Osteocyte (in vitro differentiated cells): Measurements from ENCODE around the gene FAM3A. TPM values are rescaled to one million over a fixed set of nuclear protein-coding genes. Genes with fewer than 3 reads are reported as not detected.

Experiments
- DNase-seq: peaks from one replicate; pipeline ENCODE4 v3.0.0; 2021; ENCODE audit warnings: mixed read lengths; ENCODE audit not compliant: unreplicated experiment; ENCODE audit errors: extremely low spot score
- H3K27ac Mint-ChIP-seq: one replicate; pipeline ENCODE4 v1.8.0; 2021; ENCODE audit warnings: mild to moderate bottlenecking, mixed read lengths; ENCODE audit not compliant: unreplicated experiment
- H3K27me3 Mint-ChIP-seq: one replicate; pipeline ENCODE4 v1.8.0; 2021; ENCODE audit warnings: mixed read lengths; ENCODE audit not compliant: unreplicated experiment
- H3K36me3 Mint-ChIP-seq: one replicate; pipeline ENCODE4 v1.8.0; 2021; ENCODE audit warnings: mixed read lengths; ENCODE audit not compliant: unreplicated experiment
- H3K4me1 Mint-ChIP-seq: one replicate; pipeline ENCODE4 v1.8.0; 2021; ENCODE audit warnings: mixed read lengths; ENCODE audit not compliant: unreplicated experiment
- H3K4me3 Mint-ChIP-seq: one replicate; pipeline ENCODE4 v1.8.0; 2021; ENCODE audit warnings: mild to moderate bottlenecking, moderate library complexity, mixed read lengths; ENCODE audit not compliant: unreplicated experiment
- H3K9me3 Mint-ChIP-seq: one replicate; pipeline ENCODE4 v1.8.0; 2021; ENCODE audit warnings: mixed read lengths; ENCODE audit not compliant: unreplicated experiment
- CTCF ChIP-seq: fragments of 200-600 bp; sonication (generic); IDR thresholded peaks from 2 replicates; pipeline ENCODE4 v1.5.0; 2021; ENCODE audit warnings: antibody characterized with exemption, mild to moderate bottlenecking, moderate library complexity
- total RNA-seq: library from RNA; stranded (reverse); gene quantifications from 2 replicates; pipeline ENCODE4 v1.2.1, GENCODE V29; 2021

FAM3A gene
- total RNA-seq, 1 donor from 2014 or later, result 40.4 TPM

DNA sequence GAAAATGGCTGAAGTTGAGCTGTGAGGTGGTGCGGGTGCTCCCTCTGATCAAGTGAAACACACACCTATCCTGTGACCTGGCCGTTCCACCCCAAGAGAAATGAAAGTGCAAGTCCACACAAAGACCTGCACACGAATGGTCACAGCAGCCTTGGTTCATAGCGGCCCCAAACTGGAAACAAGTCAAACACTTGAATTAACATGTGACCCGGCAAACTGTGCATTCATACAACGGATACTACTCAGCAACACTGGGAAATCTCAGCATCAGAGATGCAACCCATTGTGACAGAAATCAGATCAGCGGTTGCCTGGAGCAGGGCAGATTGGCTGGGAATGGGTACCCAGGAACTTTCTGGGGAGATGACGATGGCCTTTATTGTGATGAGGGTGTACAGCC, 23.0 kb upstream of the FAM3A start:
- Mint-ChIP-seq H3K27ac (no peak overlapping the region), H3K4me3 (no peak overlapping the region), H3K9me3 (no peaks in the 10 kb centered on the region), H3K36me3 (peaks cover 7% of the 10 kb centered on the region), H3K4me1 (peaks cover 34% of the 10 kb centered on the region), H3K27me3 (no peaks in the 10 kb centered on the region)
- DNase-seq, result no peak
- TF ChIP-seq CTCF, result no peak

GRCh38 chrX:154535892-154536291, 19.9 kb upstream of the FAM3A start:
- H3K4me1 Mint-ChIP-seq, result peaks cover 18% of the 10 kb centered on the region
- no peak overlapping the region for H3K27ac Mint-ChIP-seq
- no peak for DNase-seq
- no peak overlapping the region for H3K4me3 Mint-ChIP-seq
- H3K36me3 Mint-ChIP-seq, result peaks cover 11% of the 10 kb centered on the region
- no peak for TF ChIP-seq CTCF
- H3K9me3 Mint-ChIP-seq, result no peaks in the 10 kb centered on the region
- H3K27me3 Mint-ChIP-seq, result no peaks in the 10 kb centered on the region

DNA sequence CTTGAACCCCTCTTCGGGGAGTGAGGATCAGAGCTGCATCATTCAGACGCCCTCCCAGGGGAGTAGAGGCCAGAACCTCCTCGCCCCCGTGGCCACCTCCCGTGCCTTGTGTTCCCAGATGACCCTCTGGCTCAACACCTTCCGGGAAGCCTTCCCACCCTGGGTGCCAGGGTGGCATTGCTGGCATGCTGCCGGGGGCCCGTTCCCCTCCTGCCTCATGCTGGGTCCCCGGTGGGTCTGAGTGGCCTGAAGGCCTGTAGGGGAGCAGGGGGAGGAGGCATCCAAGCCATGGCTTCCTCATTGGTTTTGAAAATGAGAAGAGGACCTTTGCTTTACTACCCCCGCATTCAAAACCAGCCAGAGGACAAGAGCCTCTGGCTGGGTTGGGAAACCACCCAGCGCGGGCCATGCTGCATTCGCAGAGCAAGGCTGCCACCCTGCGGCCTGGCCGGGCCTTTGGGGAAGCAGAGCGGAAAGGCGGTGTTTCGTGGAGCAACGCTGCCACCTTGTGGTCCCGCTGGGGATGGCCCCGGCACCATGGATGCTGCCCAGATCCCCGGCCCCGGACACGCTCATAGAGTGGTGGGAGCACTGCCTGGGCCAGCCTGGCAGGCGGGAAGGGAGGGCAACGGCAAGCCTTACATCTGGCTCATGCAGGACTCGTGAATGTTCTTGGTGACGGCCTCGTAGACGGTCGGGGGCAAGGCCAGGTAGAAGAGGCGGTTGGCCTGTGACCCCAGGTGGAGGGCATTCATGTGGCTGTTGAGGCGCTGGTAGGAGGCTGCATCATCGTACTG, 18.7 kb upstream of the FAM3A start:
- Mint-ChIP-seq H3K27ac (peak overlapping the region; percentile 35), H3K27me3 (no peaks in the 10 kb centered on the region), H3K4me3 (no peak overlapping the region), H3K36me3 (peaks cover 11% of the 10 kb centered on the region), H3K4me1 (peaks cover 22% of the 10 kb centered on the region), H3K9me3 (no peaks in the 10 kb centered on the region)
- TF ChIP-seq CTCF, result peak; percentile 93
- DNase-seq, result peak; percentile 96

- H3K9me3 Mint-ChIP-seq, result no peaks in the 10 kb centered on the region
These were observed 16.7 kb upstream of the FAM3A start for GRCh38 chrX:154532690-154533089.

More at GRCh38 chrX:154532690-154533089, 16.7 kb upstream of the FAM3A start:
- no peak for DNase-seq
- peaks cover 24% of the 10 kb centered on the region for H3K4me1 Mint-ChIP-seq
- no peaks in the 10 kb centered on the region for H3K27me3 Mint-ChIP-seq
- TF ChIP-seq CTCF, result no peak
- H3K4me3 Mint-ChIP-seq, result no peak overlapping the region
- peaks cover 7% of the 10 kb centered on the region for H3K36me3 Mint-ChIP-seq
- no peak overlapping the region for H3K27ac Mint-ChIP-seq
